H9 (cell line): ENCODE measurements around the gene RALA. TPM values are rescaled to one million over a fixed set of nuclear protein-coding genes. Genes with fewer than 3 reads are reported as not detected.

Experiments
- DNase-seq: peaks from one replicate; pipeline ENCODE4 v3.0.0-alpha.2; 2017
- H2AFZ ChIP-seq: one replicate; pipeline ENCODE4 v1.6.1; 2013; ENCODE audit warnings: mild to moderate bottlenecking, low read length, control low read depth, moderate library complexity
- H2AK5ac ChIP-seq: 2 replicates; pipeline ENCODE4 v1.6.1; 2013; ENCODE audit warnings: low read length, control low read depth, mixed read lengths; ENCODE audit not compliant: insufficient read length
- H2BK120ac ChIP-seq: one replicate; pipeline ENCODE4 v1.6.1; 2013; ENCODE audit warnings: low read depth, mild to moderate bottlenecking, low read length, control low read depth, inconsistent platforms; ENCODE audit not compliant: poor library complexity, severe bottlenecking
- H2BK12ac ChIP-seq: 2 replicates; pipeline ENCODE4 v1.6.1; 2013; ENCODE audit warnings: low read length, control low read depth, mixed read lengths, low read depth; ENCODE audit not compliant: insufficient read length
- H2BK15ac ChIP-seq: 2 replicates; pipeline ENCODE4 v1.6.1; 2013; ENCODE audit warnings: low read depth, low read length, control low read depth
- H2BK20ac ChIP-seq: one replicate; pipeline ENCODE4 v1.6.1; 2013; ENCODE audit warnings: low read depth, mild to moderate bottlenecking, low read length, control low read depth, inconsistent platforms; ENCODE audit not compliant: poor library complexity, severe bottlenecking
- H2BK5ac ChIP-seq: 2 replicates; pipeline ENCODE4 v1.6.1; 2013; ENCODE audit warnings: low read length, control low read depth, mixed read lengths; ENCODE audit not compliant: insufficient read length
- H3K14ac ChIP-seq: 2 replicates; pipeline ENCODE4 v1.6.1; 2013; ENCODE audit warnings: low read length, control low read depth; ENCODE audit not compliant: insufficient read depth
- H3K18ac ChIP-seq: 2 replicates; pipeline ENCODE4 v1.6.1; 2013; ENCODE audit warnings: low read depth, mild to moderate bottlenecking, mixed read lengths, low read length, control low read depth; ENCODE audit not compliant: insufficient read length
- H3K23ac ChIP-seq: 2 replicates; pipeline ENCODE4 v1.6.1; 2013; ENCODE audit warnings: low read length, control low read depth, mixed read lengths, low read depth; ENCODE audit not compliant: insufficient read length
- H3K23me2 ChIP-seq: 2 replicates; pipeline ENCODE4 v1.6.1; 2013; ENCODE audit warnings: low read depth, mild to moderate bottlenecking, mixed read lengths, low read length, control low read depth; ENCODE audit not compliant: insufficient read length, poor library complexity, severe bottlenecking
- H3K27ac ChIP-seq: 2 replicates; pipeline ENCODE4 v1.5.1; 2013; ENCODE audit warnings: low read length, control low read depth, mixed read lengths, low read depth; ENCODE audit not compliant: insufficient read length
- H3K27me3 ChIP-seq: 2 replicates; pipeline ENCODE4 v1.6.1; 2013; ENCODE audit warnings: low read length, control low read depth, inconsistent platforms; ENCODE audit not compliant: insufficient read depth
- H3K4ac ChIP-seq: 2 replicates; pipeline ENCODE4 v1.6.1; 2013; ENCODE audit warnings: low read depth, mild to moderate bottlenecking, control low read depth, inconsistent platforms, low read length, moderate library complexity
- H3K4me1 ChIP-seq: 2 replicates; pipeline ENCODE4 v1.6.1; 2013; ENCODE audit warnings: low read length, control low read depth, inconsistent platforms; ENCODE audit not compliant: insufficient read depth
- H3K4me2 ChIP-seq: 2 replicates; pipeline ENCODE4 v1.6.1; 2013; ENCODE audit warnings: low read length, control low read depth, mixed read lengths; ENCODE audit not compliant: insufficient read length, insufficient read depth
- H3K56ac ChIP-seq: 2 replicates; pipeline ENCODE4 v1.6.1; 2013; ENCODE audit warnings: low read depth, mild to moderate bottlenecking, mixed read lengths, low read length, control low read depth; ENCODE audit not compliant: insufficient read length
- H3K79me1 ChIP-seq: 2 replicates; pipeline ENCODE4 v1.6.1; 2013; ENCODE audit warnings: low read depth, mild to moderate bottlenecking, moderate library complexity, low read length, control low read depth, inconsistent platforms; ENCODE audit not compliant: insufficient read depth, poor library complexity, severe bottlenecking
- H3K79me2 ChIP-seq: 2 replicates; pipeline ENCODE4 v1.6.1; 2013; ENCODE audit warnings: low read length, control low read depth, inconsistent platforms; ENCODE audit not compliant: insufficient read depth
- H3K9ac ChIP-seq: 2 replicates; pipeline ENCODE4 v1.6.1; 2013; ENCODE audit warnings: low read length, control low read depth, mixed read lengths; ENCODE audit not compliant: insufficient read length; ENCODE audit errors: extremely low read depth
- H3K9me3 ChIP-seq: one replicate; pipeline ENCODE4 v1.6.1; 2013; ENCODE audit warnings: low read depth, low read length, inconsistent platforms; ENCODE audit not compliant: control insufficient read depth
- H3T11ph ChIP-seq: one replicate; pipeline ENCODE4 v1.6.1; 2013; ENCODE audit warnings: mild to moderate bottlenecking, low read length, control low read depth, inconsistent platforms
- H4K20me1 ChIP-seq: one replicate; pipeline ENCODE4 v1.6.1; 2013; ENCODE audit not compliant: control insufficient read depth, insufficient read length, insufficient read depth
- H4K5ac ChIP-seq: 2 replicates; pipeline ENCODE4 v1.6.1; 2013; ENCODE audit warnings: low read depth, mild to moderate bottlenecking, mixed read lengths, low read length, control low read depth; ENCODE audit not compliant: insufficient read length
- H4K8ac ChIP-seq: replicated peaks from 2 replicates; pipeline ENCODE4 v1.6.1; 2013; ENCODE audit warnings: low read length, control low read depth, mixed read lengths, low read depth; ENCODE audit not compliant: insufficient read length
- H4K91ac ChIP-seq: 2 replicates; pipeline ENCODE4 v1.6.1; 2013; ENCODE audit warnings: low read depth, mild to moderate bottlenecking, moderate library complexity, mixed read lengths, low read length, control low read depth; ENCODE audit not compliant: insufficient read length
- H3K27ac Mint-ChIP-seq, 3 experiments: 2 replicates in 2 of 3; 3 replicates in 1 of 3; pipeline ENCODE4 v1.8.0; 2020 to 2021; ENCODE audit warnings: mixed read lengths in 3 of 3, mild to moderate bottlenecking in 1 of 3, moderate library complexity in 1 of 3
- H3K27me3 Mint-ChIP-seq: 2 replicates; pipeline ENCODE4 v1.8.0; 2021; ENCODE audit warnings: low read depth, mild to moderate bottlenecking, moderate library complexity, mixed read lengths
- H3K36me3 Mint-ChIP-seq, 3 experiments: 2 replicates in 2 of 3; 3 replicates in 1 of 3; pipeline ENCODE4 v1.8.0; 2020 to 2021; ENCODE audit warnings: low read depth in 3 of 3, mixed read lengths in 3 of 3; ENCODE audit not compliant: insufficient read depth in 1 of 3
- H3K4me1 Mint-ChIP-seq, 2 experiments: 2 replicates each; pipeline ENCODE4 v1.8.0; 2020; ENCODE audit warnings: mixed read lengths in 2 of 2
- H3K4me3 Mint-ChIP-seq, 2 experiments: 2 replicates in 1 of 2; 3 replicates in 1 of 2; pipeline ENCODE4 v1.8.0; 2020 to 2021; ENCODE audit warnings: mild to moderate bottlenecking in 2 of 2, mixed read lengths in 2 of 2, moderate library complexity in 1 of 2
- H3K9me3 Mint-ChIP-seq, 2 experiments: 2 replicates in 1 of 2; 3 replicates in 1 of 2; pipeline ENCODE4 v1.8.0; 2020; ENCODE audit warnings: mild to moderate bottlenecking in 2 of 2, mixed read lengths in 2 of 2, moderate library complexity in 1 of 2
- WGBS: extraction: QIAGEN DNeasy Blood & Tissue Kit; methylation state at CpG from one replicate; pipeline ENCODE4 v1.1.7; 2013; ENCODE audit warnings: missing lambda C conversion rate, low lambda C conversion rate, mixed read lengths; ENCODE audit not compliant: insufficient read length; ENCODE audit errors: extremely low coverage; 5-methylcytosine and 5-hydroxymethylcytosine counted together
- total RNA-seq: library from RNA; stranded (reverse); gene quantifications from 2 replicates; pipeline ENCODE4 v1.2.1, GENCODE V29; 2021
- TF ChIP-seq, protein P1 (sequence below): fragments of 200-600 bp; sonication (generic); conservative IDR thresholded peaks from 3 replicates; pipeline ENCODE4 v1.8.0; 2021; ENCODE audit warnings: antibody characterized with exemption, mild to moderate bottlenecking

The RALA gene
- total RNA-seq, 1 experiment from 2014 or later = 57.5 TPM

DNA sequence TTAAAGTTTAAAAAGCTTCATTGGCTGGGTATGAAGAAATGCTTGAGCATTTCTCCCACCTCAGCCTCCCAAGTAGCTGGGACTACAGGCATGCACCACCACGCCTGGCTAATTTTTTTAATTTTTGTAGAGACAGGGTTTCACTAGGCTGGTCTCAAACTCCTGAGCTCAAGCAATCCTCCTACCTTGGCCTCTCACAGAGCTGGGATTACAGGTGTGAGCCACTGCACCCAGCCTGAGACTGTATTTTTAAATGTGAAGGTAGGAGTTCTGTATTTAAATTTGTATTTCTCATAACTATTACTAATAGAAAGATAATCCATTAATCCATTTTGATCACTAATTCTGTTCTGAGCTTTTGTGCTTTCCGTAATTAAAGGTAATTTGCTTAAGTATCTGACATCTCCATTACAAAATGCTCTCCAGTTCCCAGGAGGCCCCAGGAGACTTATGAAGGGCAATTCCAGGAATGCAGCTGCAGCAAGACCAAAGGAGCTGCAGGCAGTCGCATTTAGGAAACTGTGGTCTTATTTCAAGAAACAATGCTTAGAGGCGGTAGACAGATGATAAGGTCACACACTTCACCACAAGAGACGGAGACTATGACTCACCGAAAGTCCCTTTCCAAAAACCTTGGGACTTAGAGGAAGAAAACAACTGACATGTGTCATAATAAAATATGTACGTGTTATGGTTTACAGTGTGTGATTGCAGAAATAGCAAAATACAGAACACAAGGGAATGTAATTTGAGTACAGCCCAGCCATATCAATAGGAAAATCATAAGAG lies 33.9 kb upstream of the RALA start:
- H4K91ac ChIP-seq = no peak overlapping the region
- no peak overlapping the region for H2AFZ ChIP-seq
- Mint-ChIP-seq H3K4me3 (no peak overlapping the region), H3K4me1 (peaks cover 5 to 12% of the 10 kb centered on the region in 2 experiments), H3K9me3 (peaks cover 0 to 3% of the 10 kb centered on the region in 2 experiments; a peak in 1 of 5 replicates), H3K27ac (peak overlapping the region in 2 of 3 experiments; percentile 85 to 93; a peak in 4 of 7 replicates), H3K36me3 (peaks cover 0 to 4% (median 0%) of the 10 kb centered on the region in 3 experiments; a peak in 2 of 7 replicates), H3K27me3 (no peaks in the 10 kb centered on the region)
- H2BK5ac ChIP-seq = no peak overlapping the region
- no peak overlapping the region for H2AK5ac ChIP-seq
- H2BK20ac ChIP-seq = no peak overlapping the region
- peak; percentile 70 for DNase-seq
- no peak overlapping the region for H4K8ac ChIP-seq
- H2BK12ac ChIP-seq = no peak overlapping the region
- no peak overlapping the region for H3K14ac ChIP-seq
- H3K4me2 ChIP-seq = peak overlapping the region; percentile 22
- H3K56ac ChIP-seq = no peak overlapping the region
- H3K9ac ChIP-seq = no peak overlapping the region
- no peak overlapping the region for H2BK15ac ChIP-seq
- WGBS = no CpG with 5 or more reads among the region's 7 CpGs
- H3K4ac ChIP-seq = no peak overlapping the region
- no peaks in the 10 kb centered on the region for H3K79me2 ChIP-seq
- no peak overlapping the region for H3K23ac ChIP-seq
- no peak overlapping the region for H3T11ph ChIP-seq
- H3K4me1 ChIP-seq = no peaks in the 10 kb centered on the region
- no peak overlapping the region for H3K27ac ChIP-seq
- no peak overlapping the region for H2BK120ac ChIP-seq
- H3K79me1 ChIP-seq = no peaks in the 10 kb centered on the region
- TF ChIP-seq, protein P1, sequence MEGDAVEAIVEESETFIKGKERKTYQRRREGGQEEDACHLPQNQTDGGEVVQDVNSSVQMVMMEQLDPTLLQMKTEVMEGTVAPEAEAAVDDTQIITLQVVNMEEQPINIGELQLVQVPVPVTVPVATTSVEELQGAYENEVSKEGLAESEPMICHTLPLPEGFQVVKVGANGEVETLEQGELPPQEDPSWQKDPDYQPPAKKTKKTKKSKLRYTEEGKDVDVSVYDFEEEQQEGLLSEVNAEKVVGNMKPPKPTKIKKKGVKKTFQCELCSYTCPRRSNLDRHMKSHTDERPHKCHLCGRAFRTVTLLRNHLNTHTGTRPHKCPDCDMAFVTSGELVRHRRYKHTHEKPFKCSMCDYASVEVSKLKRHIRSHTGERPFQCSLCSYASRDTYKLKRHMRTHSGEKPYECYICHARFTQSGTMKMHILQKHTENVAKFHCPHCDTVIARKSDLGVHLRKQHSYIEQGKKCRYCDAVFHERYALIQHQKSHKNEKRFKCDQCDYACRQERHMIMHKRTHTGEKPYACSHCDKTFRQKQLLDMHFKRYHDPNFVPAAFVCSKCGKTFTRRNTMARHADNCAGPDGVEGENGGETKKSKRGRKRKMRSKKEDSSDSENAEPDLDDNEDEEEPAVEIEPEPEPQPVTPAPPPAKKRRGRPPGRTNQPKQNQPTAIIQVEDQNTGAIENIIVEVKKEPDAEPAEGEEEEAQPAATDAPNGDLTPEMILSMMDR = no peak
- no peaks in the 10 kb centered on the region for H4K20me1 ChIP-seq
- no peaks in the 10 kb centered on the region for H3K23me2 ChIP-seq
- H4K5ac ChIP-seq = no peak overlapping the region
- H3K27me3 ChIP-seq = no peaks in the 10 kb centered on the region
- no peaks in the 10 kb centered on the region for H3K9me3 ChIP-seq
- no peak overlapping the region for H3K18ac ChIP-seq
